ENCODE measurements around the gene WWP2. TPM values are rescaled to one million over a fixed set of nuclear protein-coding genes. Genes with fewer than 3 reads are reported as not detected.
"Not testable (repeated sequence)": the region's sequence is repeated elsewhere in the genome, so short reads cannot be mapped to it uniquely, and the experiment has no call there.

Gene WWP2
- total RNA-seq, 1 donor from 2014 or later, result 53.8 TPM

GRCh38 chr16:69952572-69953355 is 190.6 kb downstream of the WWP2 start:
- H3K36me3 Mint-ChIP-seq (ENCODE audit: low read depth); intact Hi-C loops (cut with micrococcal nuclease); H3K4me1 Mint-ChIP-seq (ENCODE audit: low read depth); H3K4me3 Mint-ChIP-seq; H3K27me3 Mint-ChIP-seq (ENCODE audit: insufficient read depth); DNase-seq (ENCODE audit: low spot score); H3K27ac Mint-ChIP-seq; H3K9me3 Mint-ChIP-seq: not testable (repeated sequence)

- H3K27ac Mint-ChIP-seq; H3K27me3 Mint-ChIP-seq (ENCODE audit: insufficient read depth); H3K36me3 Mint-ChIP-seq (ENCODE audit: low read depth); intact Hi-C loops (cut with micrococcal nuclease); H3K9me3 Mint-ChIP-seq; H3K4me3 Mint-ChIP-seq; DNase-seq (ENCODE audit: low spot score); H3K4me1 Mint-ChIP-seq (ENCODE audit: low read depth): not testable (repeated sequence)
Measured at GRCh38 chr16:69954241-69954640, 192.1 kb downstream of the WWP2 start.

GRCh38 chr16:69963312-69963711 is 201.2 kb downstream of the WWP2 start:
- intact Hi-C loops (cut with micrococcal nuclease); H3K27ac Mint-ChIP-seq; DNase-seq (ENCODE audit: low spot score); H3K36me3 Mint-ChIP-seq (ENCODE audit: low read depth); H3K4me3 Mint-ChIP-seq; H3K9me3 Mint-ChIP-seq; H3K4me1 Mint-ChIP-seq (ENCODE audit: low read depth); H3K27me3 Mint-ChIP-seq (ENCODE audit: insufficient read depth): not testable (repeated sequence)

GRCh38 chr16:69964960-69965660 is 203.0 kb downstream of the WWP2 start:
- H3K27me3 Mint-ChIP-seq (ENCODE audit: insufficient read depth); H3K4me1 Mint-ChIP-seq (ENCODE audit: low read depth); H3K4me3 Mint-ChIP-seq; intact Hi-C loops (cut with micrococcal nuclease); DNase-seq (ENCODE audit: low spot score); H3K36me3 Mint-ChIP-seq (ENCODE audit: low read depth); H3K27ac Mint-ChIP-seq; H3K9me3 Mint-ChIP-seq: not testable (repeated sequence)

GRCh38 chr16:69965661-69966054 is 203.5 kb downstream of the WWP2 start:
- H3K27me3 Mint-ChIP-seq (ENCODE audit: insufficient read depth); intact Hi-C loops (cut with micrococcal nuclease); H3K4me1 Mint-ChIP-seq (ENCODE audit: low read depth); H3K4me3 Mint-ChIP-seq; DNase-seq (ENCODE audit: low spot score); H3K36me3 Mint-ChIP-seq (ENCODE audit: low read depth); H3K27ac Mint-ChIP-seq; H3K9me3 Mint-ChIP-seq: not testable (repeated sequence)

- DNase-seq (ENCODE audit: low spot score), result not testable (repeated sequence)
Measured at GRCh38 chr16:69967688-69968087, 205.6 kb downstream of the WWP2 start.

GRCh38 chr16:69968125-69968524 is 206.0 kb downstream of the WWP2 start:
- H3K4me3 Mint-ChIP-seq; intact Hi-C loops (cut with micrococcal nuclease); DNase-seq (ENCODE audit: low spot score); H3K4me1 Mint-ChIP-seq (ENCODE audit: low read depth); H3K9me3 Mint-ChIP-seq; H3K27ac Mint-ChIP-seq; H3K27me3 Mint-ChIP-seq (ENCODE audit: insufficient read depth); H3K36me3 Mint-ChIP-seq (ENCODE audit: low read depth): not testable (repeated sequence)

More at GRCh38 chr16:69967688-69968087, 205.6 kb downstream of the WWP2 start:
- H3K27ac Mint-ChIP-seq; H3K27me3 Mint-ChIP-seq (ENCODE audit: insufficient read depth); H3K4me3 Mint-ChIP-seq; H3K36me3 Mint-ChIP-seq (ENCODE audit: low read depth); H3K4me1 Mint-ChIP-seq (ENCODE audit: low read depth); intact Hi-C loops (cut with micrococcal nuclease); H3K9me3 Mint-ChIP-seq: not testable (repeated sequence)

GRCh38 chr16:69969657-69970056 is 207.5 kb downstream of the WWP2 start:
- DNase-seq (ENCODE audit: low spot score); H3K4me1 Mint-ChIP-seq (ENCODE audit: low read depth); H3K27me3 Mint-ChIP-seq (ENCODE audit: insufficient read depth); H3K9me3 Mint-ChIP-seq; H3K36me3 Mint-ChIP-seq (ENCODE audit: low read depth); H3K4me3 Mint-ChIP-seq; intact Hi-C loops (cut with micrococcal nuclease); H3K27ac Mint-ChIP-seq: not testable (repeated sequence)

GRCh38 chr16:69972120-69972519 is 210.0 kb downstream of the WWP2 start:
- H3K9me3 Mint-ChIP-seq; H3K27ac Mint-ChIP-seq; H3K36me3 Mint-ChIP-seq (ENCODE audit: low read depth); H3K27me3 Mint-ChIP-seq (ENCODE audit: insufficient read depth); H3K4me3 Mint-ChIP-seq; H3K4me1 Mint-ChIP-seq (ENCODE audit: low read depth); intact Hi-C loops (cut with micrococcal nuclease); DNase-seq (ENCODE audit: low spot score): not testable (repeated sequence)

- intact Hi-C loops (cut with micrococcal nuclease); H3K4me3 Mint-ChIP-seq; H3K27ac Mint-ChIP-seq; H3K27me3 Mint-ChIP-seq (ENCODE audit: insufficient read depth); H3K36me3 Mint-ChIP-seq (ENCODE audit: low read depth); H3K4me1 Mint-ChIP-seq (ENCODE audit: low read depth); DNase-seq (ENCODE audit: low spot score); H3K9me3 Mint-ChIP-seq: not testable (repeated sequence)
Measured at GRCh38 chr16:69972935-69973334, 210.8 kb downstream of the WWP2 start.

- H3K4me3 Mint-ChIP-seq; H3K4me1 Mint-ChIP-seq (ENCODE audit: low read depth); H3K27ac Mint-ChIP-seq; intact Hi-C loops (cut with micrococcal nuclease); H3K9me3 Mint-ChIP-seq; H3K27me3 Mint-ChIP-seq (ENCODE audit: insufficient read depth); H3K36me3 Mint-ChIP-seq (ENCODE audit: low read depth); DNase-seq (ENCODE audit: low spot score): not testable (repeated sequence)
Measured at GRCh38 chr16:69985196-69985595, 223.1 kb downstream of the WWP2 start.

Measured in activated T-helper 1 cell treated with anti-CD3 and anti-CD28 coated beads, Interleukin-12 subunit alpha, Interleukin-12 subunit beta, Interleukin-2, Interleukin-4 antibody, amounts not matched to agents 30 ng/mL and 10 ng/mL and 1 ng/mL, durations not matched to agents 14 hours and 24 hours and 36 hours (primary cell).